HG02610 (cell line): ENCODE measurements around the gene COL17A1.

Experiments used
- ATAC-seq: cut with Tn5 transposase; IDR thresholded peaks from one replicate; pipeline ENCODE4 v1.9.1; 2021; ENCODE audit warnings: mild to moderate bottlenecking, moderate library complexity; ENCODE audit not compliant: unreplicated experiment

COL17A1 gene

DNA sequence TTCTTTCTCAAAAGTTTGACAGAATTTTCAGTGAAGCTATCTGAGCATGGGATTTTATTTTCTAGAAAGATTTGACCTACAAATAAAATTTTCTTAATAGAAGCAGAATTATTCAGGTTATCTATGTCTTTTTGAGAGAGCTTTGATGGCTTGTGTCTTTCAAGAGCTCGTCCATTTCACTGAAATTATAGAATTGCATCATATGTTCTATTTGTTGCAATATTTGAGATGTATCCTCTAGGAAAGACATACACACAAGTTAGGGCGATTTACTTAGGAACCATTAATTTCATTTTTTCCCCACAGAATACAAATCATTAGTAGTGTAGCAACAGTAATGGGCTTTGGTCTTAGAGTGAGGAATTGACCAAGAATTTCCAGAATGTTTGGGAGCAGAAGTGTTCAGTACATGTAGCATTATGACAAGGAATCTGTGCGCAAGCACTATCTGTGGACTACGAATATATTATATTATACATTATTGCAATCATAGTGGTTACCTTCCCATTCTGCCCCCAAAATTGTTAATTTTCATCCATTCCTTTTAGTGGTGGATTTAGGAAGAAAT is 12.8 kb upstream of the COL17A1 start:
- no peak for ATAC-seq

DNA sequence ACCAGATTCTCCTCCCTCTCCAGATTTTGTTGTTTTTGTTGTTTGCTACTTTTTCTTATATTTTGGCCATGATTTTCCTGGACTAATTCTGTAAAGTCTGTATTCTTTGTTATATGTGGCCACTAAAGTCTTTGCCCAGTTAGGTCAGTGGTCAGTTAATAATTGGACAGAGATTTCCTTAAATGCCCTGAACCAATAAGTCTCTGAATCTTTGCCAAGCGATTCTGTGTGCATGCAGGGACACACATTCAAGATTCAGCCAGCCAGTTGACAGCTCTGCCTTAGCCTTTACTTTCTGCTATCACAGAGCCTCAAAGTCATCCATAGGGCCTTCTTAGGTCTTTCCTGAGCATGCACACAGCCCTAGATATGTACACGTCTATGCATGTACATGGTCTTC is 11.0 kb upstream of the COL17A1 start:
- no peak for ATAC-seq

DNA sequence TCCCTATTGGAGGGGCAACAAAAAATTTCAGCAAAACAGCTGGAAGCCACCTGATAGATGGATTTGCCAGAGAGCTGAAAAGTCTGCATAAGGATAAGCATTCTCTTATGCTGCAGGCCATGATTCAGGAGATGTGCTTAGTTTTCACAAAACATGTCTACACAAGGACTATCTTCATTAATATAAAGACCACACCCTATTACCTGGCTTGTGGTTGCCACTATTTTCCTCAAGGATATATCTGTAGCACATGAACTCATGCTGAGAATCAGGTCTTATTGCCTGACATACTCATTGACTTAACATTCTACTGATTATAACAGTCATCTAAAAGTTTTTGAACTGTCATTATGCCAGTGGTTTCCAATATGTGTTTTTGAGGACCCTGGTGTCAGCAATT is 7.1 kb upstream of the COL17A1 start:
- ATAC-seq = no peak

DNA sequence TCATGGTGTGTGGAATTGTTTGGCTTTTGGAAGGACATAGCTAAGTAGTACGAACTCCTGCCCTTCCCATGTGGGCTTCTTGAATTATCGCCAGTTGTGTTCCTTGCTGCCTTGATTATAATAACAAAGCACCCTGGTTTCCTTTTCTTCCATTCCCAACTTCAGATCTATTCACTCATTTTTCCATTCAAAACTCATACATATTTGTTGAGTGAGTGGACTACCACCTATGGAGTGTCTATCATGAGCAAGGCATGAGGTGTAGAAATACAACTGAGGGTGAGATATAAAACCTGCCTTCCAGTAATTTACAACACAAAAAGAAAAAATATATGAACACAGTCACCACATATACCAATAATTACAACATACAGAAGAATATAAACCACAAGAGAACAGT is 4.9 kb upstream of the COL17A1 start:
- no peak for ATAC-seq

DNA sequence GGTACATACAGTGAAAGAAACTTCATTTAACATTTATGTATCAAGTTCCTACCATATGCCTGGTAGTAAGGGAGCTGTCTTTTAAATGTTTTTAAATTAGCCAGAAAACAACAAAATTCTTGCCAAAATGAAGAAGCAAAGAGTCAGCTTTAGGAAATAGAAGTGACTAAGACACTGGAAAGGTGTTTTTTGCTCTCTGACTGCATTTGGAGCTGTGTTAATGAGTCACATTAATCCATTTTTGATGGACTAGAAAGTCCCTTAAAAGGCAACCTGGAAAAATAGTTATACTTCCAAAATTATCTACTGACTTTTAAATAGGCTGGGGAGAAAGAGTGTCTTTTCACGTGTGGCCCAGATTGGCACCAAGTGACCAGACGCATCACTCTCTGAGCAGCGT is 3.9 kb upstream of the COL17A1 start:
- ATAC-seq = no peak

DNA sequence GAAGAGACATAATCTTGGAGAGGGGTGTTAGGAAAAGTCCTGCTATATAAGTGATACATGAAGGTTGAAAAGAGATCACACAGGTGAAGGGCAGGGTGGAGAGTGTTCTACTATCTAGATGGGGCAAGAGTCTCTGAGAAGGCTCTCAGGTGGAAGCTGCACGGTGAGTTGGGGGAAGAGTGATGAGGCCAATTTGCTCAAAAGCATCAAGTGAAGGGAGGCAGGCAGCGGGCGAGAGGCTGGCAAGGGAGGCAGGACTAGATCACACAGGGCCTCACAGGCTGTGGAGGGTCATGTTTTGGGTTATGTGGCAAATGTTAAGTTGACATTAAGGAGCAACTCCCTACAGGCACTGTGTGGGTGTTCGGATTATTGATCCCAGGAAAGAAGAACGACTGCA is 2.6 kb upstream of the COL17A1 start:
- no peak for ATAC-seq

DNA sequence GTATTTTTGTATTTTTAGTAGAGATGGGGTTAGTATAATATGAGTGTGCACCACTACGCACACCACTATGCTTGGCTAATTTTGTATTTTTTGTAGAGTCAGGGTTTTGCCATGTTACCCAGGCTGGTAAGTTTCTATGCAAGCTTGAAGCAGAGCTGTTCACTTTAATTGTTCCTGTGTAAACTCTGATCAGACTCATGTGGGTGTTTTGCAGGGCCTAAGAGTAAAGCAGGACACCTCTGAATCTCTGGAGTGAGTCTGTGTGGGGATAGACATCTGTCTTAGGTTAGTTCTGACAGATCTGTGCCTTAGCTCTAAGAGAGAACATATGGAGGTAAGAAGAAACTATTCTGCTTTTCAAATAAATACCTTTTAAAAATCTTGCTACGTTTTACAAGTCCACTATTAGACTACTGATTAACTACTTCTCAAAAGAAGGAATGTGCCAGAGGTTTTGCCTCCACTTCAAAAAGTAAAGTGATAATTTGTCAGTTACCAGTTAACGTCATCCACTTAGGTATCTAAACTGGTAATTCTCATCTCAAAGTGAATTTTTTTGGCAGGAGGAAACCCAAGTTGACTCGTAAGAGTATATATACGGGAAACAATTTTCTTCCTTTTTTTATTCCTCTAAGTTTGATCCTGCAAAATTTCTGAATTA is 1.1 kb downstream of the COL17A1 start:
- no peak for ATAC-seq

DNA sequence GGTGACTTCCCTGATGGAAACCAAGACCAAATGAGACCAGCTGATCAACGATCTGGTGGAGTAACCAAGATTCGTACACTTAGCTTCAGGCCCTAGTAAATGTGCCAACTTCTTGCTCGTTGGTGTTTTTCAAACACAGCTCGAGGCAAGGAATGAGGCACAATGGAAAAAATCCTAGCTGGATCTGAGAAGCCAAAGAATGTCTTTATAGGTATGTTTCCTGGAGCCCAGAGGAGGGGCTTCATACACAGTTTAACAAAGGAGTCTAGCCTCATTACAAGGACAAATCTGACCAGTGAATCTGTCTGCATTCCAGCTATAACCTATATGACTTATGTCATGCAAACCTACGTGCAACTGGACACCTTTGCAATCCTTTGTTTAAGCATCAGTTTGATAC is 3.7 kb downstream of the COL17A1 start:
- no peak for ATAC-seq

DNA sequence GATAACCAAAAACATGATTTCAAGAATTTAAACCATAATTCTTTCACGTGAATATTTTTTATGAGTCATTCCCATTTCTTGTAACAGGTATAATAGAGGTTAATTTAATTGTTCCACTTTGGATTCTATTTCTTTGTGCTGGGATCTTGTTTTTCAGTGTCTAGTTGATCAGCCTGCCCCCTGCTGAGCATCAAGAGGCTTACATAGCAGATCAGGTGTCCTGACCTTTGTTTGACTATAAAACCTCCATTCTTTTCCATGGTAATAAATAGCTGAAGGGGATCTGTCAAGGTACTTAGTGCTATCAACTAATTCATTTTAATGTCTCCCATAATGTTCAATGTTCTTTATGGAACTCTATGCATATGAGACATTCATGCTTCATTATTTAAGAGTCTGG is 4.9 kb downstream of the COL17A1 start:
- ATAC-seq = no peak

DNA sequence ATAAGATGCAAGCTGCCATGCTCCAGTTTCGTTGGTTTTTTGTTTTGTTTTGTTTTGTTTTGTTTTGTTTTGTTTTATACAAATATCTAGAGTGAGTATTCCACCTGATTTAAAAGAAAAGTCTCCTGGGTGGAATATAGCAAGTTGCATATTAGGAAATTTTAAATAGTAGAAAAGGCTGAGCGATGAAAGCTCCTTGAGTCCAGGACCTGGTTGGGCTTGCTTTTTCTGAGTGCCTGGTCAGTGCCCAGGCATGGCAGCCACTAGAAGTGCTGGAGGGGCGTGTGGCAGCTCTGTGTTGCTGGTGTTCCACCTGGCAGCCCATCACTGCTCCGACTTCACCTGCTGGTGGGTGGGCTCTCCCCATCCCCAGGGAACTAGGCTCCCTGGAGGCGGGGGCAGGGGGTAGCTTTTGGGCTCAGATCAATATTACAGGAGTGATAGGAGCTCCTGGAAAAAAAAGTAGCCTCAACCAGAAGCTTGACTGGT is 8.0 kb downstream of the COL17A1 start:
- no peak for ATAC-seq

DNA sequence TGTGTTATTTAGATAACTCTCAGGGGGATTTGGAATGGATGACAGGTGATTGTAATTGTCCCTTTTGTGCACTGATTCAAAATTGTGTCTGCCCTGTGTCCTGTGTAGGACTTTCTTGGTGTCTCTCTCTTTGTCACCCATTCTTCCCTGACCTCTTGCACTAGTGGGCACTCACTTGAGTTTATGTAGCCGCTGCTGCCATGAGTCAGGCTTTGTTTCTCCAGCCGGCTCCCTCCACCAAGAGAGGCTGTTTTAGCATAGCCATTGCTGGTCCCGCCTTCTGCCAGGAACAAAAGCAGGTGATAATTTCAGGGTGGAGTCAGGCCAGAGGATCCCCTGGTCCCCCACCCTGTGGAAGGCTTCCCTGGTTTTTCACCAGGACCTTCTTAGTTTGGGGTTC is 8.4 kb downstream of the COL17A1 start:
- ATAC-seq = no peak

DNA sequence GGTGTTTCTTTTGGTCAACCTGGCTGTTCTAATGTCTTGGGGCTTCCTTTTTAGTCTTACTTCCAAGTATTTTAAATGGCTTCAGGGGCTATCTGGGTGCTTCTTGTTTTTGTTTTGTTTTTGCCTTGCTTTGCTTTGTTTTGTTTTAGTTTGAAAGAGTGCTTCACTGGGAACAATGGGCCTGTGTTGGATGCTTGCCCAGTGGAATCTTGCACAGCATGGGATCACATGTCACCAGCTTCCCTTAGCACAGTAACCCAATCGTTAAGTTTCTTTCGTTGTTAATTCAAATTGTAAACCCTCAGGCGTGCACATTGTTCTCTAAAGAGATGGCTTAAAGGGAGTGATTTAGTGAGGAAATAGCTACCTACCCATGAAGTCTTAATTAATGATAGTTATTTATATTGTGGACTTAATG is 8.9 kb downstream of the COL17A1 start:
- no peak for ATAC-seq

DNA sequence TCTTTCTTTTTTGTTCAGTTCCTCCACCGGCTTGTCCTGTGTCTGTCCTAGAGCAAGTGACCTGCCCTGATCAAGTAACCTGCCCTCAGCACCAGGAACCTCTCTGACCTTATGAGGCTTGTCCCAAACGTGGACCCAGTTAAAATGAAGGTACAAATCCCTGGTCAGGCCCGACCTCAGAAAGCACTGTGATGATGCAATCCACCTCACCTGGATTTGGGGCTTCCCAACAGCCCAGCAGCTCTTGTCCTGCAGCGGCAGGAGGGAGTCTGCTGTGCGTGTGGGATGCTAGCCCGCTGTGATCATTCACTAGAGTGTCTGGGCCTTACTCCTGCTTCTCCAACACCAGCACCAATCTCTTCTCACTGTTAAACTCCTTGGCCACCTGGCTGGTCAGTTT is 11.2 kb downstream of the COL17A1 start:
- no peak for ATAC-seq

DNA sequence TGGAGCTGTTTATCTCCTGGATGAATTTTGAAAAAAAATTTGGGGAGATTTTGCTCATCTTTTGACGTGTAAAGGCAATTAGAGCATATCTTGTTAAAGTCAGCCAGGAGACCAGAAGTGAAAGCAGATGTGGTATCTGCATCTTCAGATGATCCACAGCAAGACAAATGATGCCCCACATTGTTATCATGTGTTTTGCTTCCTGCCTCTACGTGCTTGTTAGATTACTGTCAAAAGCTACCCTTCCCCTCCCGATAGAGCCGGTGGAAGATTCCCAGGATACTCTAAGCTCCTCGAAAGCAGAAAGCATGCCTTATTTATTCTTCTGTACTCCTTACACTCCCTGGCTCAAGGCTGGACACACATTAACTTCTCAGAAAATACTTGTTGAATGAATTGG is 12.9 kb downstream of the COL17A1 start:
- no peak for ATAC-seq

DNA sequence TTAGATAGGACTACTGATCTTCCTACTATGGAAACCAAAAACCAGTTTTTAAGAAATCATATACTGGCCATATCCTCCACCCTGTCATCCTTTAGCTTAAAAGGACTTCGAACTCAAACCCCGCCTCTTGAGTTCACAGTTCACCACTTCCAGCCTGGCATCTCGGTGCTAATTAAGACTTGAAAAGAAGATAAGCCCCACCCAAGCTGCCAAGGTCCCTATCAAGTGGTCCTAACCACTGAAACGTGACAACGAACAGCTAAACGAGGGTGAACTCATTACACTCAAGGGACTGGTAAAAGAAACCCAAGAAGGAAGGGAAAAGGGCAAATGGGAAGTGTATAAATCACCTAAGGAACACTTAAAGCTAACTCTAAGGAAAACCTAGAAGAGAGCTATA is 16.1 kb downstream of the COL17A1 start:
- ATAC-seq = no peak

DNA sequence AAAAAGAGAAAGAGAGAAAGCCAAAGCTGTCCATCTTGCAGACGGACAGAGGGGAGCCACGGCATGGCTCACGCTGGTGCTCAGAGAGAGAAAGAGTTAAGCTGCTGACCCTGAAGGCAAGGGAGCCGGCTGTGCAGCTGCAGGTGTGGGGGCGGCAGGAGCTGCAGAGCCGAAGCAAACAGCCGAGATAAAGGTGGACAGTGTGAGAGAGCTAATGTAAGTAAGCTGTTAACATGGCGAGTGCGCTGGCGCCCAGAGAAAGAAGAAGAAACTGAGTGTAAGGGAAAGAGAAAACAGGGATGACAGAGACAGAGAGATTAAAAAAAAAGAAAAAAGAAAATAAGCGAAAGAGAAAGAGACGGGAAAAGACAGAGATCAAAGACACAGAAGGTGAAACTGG is 18.2 kb downstream of the COL17A1 start:
- ATAC-seq = no peak

DNA sequence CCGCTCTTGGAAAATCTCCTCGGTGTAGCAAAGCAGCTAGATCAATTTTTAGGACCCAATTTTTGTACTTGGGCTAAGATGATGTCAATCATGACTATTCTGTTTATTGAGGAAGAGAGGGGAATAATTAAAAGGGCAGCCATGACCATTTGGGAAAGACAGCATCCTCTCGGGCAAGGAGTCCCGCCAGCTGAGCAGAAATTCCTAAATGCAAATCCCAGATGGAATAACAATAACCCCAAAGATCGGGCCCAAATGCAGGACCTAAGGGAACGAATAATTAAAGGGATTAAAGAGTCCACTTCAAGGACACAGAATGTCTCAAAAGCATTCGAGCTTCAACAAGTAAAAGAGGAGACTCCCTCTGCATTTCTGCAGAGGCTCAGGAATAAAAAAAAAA is 18.7 kb downstream of the COL17A1 start:
- ATAC-seq = no peak

DNA sequence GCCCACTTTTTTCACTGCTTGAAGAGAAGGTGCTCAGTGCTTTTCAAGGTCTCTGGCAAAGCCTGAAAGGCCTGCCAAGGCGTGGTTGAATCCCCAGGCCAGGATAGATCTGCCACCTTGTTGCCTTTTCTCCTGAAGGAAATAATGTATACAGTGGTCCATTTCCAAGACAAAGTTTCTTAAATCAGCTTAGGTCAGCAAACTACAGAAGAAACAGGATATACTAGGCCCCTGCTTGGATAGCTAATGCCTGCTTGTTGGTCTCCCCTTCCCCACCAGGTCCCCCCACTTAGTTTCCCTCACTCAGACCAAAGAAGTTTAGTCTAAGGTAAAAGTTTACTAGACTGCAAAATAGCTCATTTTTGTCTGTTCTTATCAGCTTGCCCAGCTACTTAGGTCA is 19.9 kb downstream of the COL17A1 start:
- no peak for ATAC-seq

DNA sequence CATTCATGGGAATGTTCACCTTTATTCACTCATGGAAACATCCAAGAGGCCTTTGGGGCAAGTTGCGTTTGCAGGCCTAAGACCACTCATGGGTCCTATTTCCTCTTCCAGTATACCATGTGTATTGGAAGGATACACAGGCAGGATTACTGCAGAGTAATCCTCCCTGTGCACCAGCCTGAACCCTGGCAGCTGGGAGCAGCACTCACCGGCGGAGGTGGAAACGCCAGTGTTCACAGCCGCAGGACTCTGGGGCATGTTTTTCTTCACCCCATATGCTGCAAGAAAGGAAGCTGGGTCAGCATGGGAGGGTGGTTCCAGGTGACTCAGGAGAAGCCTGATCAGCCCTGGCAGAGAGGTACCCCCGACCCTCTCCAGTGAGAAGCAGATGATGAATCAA is 24.5 kb downstream of the COL17A1 start:
- ATAC-seq = no peak

DNA sequence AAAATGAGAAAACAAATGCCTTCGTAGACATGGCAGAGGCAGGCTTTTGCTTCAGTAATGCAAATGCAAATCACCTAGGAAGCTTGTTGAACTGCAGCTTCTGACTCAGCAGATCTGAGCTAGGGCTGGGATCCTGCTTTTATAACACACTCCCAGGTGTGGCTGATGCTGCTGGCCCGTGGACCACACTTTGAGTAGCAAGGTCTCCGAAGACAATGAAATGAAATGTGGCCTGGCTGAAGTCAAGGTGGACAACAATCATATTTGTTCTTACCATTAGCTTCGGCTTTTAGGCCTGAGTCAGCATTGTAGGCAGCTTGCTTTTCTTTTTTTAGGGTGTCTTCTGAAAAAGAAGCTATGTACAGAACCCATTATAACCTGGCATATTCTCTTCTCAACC is 26.3 kb downstream of the COL17A1 start:
- ATAC-seq = no peak

DNA sequence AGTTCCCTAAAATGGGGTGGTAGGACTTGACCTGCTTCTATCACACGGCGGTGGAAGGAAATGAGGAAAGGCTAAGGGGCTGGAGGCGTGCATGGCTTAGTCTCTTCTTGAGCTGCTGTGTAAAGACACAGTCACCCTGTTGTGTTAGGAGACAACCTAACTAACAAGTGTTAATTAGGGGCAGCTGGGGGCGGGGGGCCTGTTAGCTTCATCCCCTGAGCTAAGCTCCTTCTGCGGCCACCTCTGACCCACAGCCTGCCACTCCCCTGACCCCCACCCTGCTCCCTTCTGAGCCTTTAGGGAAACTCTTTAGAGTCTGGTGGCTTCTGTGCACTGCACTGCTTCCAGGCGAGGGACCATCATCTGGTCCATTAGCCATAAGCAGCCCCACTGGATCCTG is 28.0 kb downstream of the COL17A1 start:
- no peak for ATAC-seq

DNA sequence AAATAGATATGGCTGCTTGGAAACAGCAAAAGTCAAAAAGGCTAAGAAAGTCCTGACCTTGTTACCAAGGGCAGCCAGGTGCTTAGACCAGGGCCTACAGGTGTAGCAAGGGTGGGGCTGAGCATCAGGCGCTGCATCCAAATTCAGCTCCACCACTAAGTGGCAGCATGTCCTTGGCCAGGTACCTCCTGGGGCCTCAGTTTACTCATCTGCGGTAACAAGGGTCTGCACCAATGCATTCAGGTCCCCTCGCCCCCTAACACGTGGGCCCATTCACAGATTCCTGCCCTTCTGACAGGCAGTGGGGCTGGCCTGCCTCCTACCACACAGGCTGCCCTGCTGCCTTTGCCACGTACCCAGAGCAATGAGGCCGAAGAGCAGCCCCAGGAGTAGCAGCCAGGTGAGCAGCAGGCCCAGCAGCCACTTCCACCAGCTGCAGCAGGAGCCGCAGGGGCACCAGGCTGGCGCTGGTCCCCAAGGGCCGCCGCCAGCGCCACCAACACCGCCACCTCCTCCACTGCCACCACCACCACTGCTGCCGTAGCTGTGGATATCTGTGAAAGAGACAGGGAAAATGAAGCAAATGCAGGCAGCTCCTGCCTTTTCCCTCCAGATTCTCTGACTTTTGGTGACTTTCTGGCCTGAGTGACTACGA is 28.9 kb downstream of the COL17A1 start:
- ATAC-seq = no peak

DNA sequence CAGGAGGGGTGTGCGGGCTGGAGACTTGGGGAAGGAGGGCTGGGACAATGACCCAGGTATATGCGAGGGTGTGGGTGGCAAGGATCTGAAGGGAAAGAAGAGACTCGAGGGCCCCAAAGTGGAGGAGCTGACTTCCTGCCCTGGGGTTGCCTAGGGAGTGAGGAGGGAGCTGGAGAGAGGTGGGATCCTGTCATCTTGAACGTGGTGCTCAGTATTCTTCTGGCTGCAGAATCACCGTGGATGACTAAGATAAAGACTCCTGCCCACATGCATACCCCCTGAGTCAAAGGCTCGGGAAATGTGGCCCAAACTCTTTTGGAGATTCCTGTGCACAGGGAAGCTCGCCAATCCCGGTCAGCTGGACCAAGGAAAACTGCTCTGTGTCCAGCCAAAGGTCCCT is 31.2 kb downstream of the COL17A1 start:
- no peak for ATAC-seq
